Mesenchymal stem cell (in vitro differentiated cells and primary cell): ENCODE results near the gene PBX1.

ENCODE experiments used
- DNase-seq: peaks from one replicate; pipeline ENCODE4 v3.0.0-alpha.2; 2013
- H2AFZ ChIP-seq: one replicate; pipeline ENCODE4 v1.6.1; 2013; ENCODE audit warnings: low read depth, mild to moderate bottlenecking, control low read depth, inconsistent platforms, low read length, moderate library complexity
- H2AK5ac ChIP-seq: 2 replicates; pipeline ENCODE4 v1.6.1; 2013; ENCODE audit warnings: low read length, moderate library complexity, mild to moderate bottlenecking, inconsistent platforms; ENCODE audit not compliant: severe bottlenecking
- H2BK120ac ChIP-seq: one replicate; pipeline ENCODE4 v1.6.1; 2013; ENCODE audit warnings: low read depth, mild to moderate bottlenecking, inconsistent platforms, low read length, moderate library complexity
- H2BK12ac ChIP-seq, 2 experiments: one replicate each; pipeline ENCODE4 v1.6.1; 2013; ENCODE audit warnings: inconsistent platforms in 2 of 2, low read length in 2 of 2, mild to moderate bottlenecking in 2 of 2, moderate library complexity in 2 of 2, control low read depth in 1 of 2
- H2BK15ac ChIP-seq: one replicate; pipeline ENCODE4 v1.6.1; 2013; ENCODE audit warnings: mild to moderate bottlenecking, low read depth, inconsistent platforms; ENCODE audit not compliant: poor library complexity, severe bottlenecking
- H2BK5ac ChIP-seq: 2 replicates; pipeline ENCODE4 v1.6.1; 2013; ENCODE audit warnings: low read depth, mild to moderate bottlenecking, low read length, control low read depth, inconsistent platforms; ENCODE audit not compliant: poor library complexity, severe bottlenecking
- H3K14ac ChIP-seq, 2 experiments: one replicate each; pipeline ENCODE4 v1.6.1; 2013; ENCODE audit warnings: inconsistent platforms in 2 of 2, low read length in 2 of 2, control low read depth in 1 of 2, mild to moderate bottlenecking in 1 of 2, moderate library complexity in 1 of 2
- H3K18ac ChIP-seq, 2 experiments: one replicate each; pipeline ENCODE4 v1.6.1; 2013; ENCODE audit warnings: inconsistent platforms in 2 of 2, low read length in 2 of 2, control low read depth in 1 of 2, low read depth in 1 of 2, mild to moderate bottlenecking in 1 of 2
- H3K23ac ChIP-seq, 2 experiments: one replicate each; pipeline ENCODE4 v1.6.1; 2013; ENCODE audit warnings: inconsistent platforms in 2 of 2, low read length in 2 of 2, mild to moderate bottlenecking in 2 of 2, moderate library complexity in 2 of 2, control low read depth in 1 of 2
- H3K27ac ChIP-seq: 2 replicates; pipeline ENCODE4 v1.5.1; 2013; ENCODE audit warnings: mild to moderate bottlenecking, moderate library complexity, low read length, control low read depth, inconsistent platforms; ENCODE audit not compliant: poor library complexity, severe bottlenecking
- H3K27me3 ChIP-seq, 2 experiments: 2 replicates each; pipeline versions ENCODE4 v1.6.1 to v1.7.0; 2013; ENCODE audit warnings: low read length in 2 of 2, mild to moderate bottlenecking in 2 of 2, moderate library complexity in 2 of 2, control low read depth in 1 of 2, inconsistent platforms in 1 of 2; ENCODE audit not compliant: control insufficient read depth in 1 of 2, insufficient read depth in 1 of 2
- H3K36me3 ChIP-seq, 2 experiments: 2 replicates each; pipeline versions ENCODE4 v1.6.1 to v1.7.0; 2013; ENCODE audit warnings: low read length in 2 of 2, control low read depth in 1 of 2, inconsistent platforms in 1 of 2, low read depth in 1 of 2, mild to moderate bottlenecking in 1 of 2; ENCODE audit not compliant: insufficient read depth in 2 of 2, control insufficient read depth in 1 of 2
- H3K4ac ChIP-seq, 2 experiments: one replicate each; pipeline ENCODE4 v1.6.1; 2013; ENCODE audit warnings: inconsistent platforms in 2 of 2, low read length in 2 of 2, mild to moderate bottlenecking in 2 of 2, moderate library complexity in 2 of 2, control low read depth in 1 of 2, low read depth in 1 of 2
- H3K4me1 ChIP-seq: 2 replicates; pipeline ENCODE4 v1.6.1; 2013; ENCODE audit warnings: low read depth, low read length, control low read depth; ENCODE audit not compliant: control insufficient read depth, insufficient read depth
- H3K4me2 ChIP-seq: 2 replicates; pipeline ENCODE4 v1.6.1; 2013; ENCODE audit warnings: low read length, mild to moderate bottlenecking, inconsistent platforms; ENCODE audit not compliant: poor library complexity, severe bottlenecking
- H3K4me3 ChIP-seq, 2 experiments: 2 replicates each; pipeline versions ENCODE4 v1.5.1 to v1.7.0; 2013; ENCODE audit warnings: low read length in 2 of 2, mild to moderate bottlenecking in 2 of 2, control low read depth in 1 of 2, low read depth in 1 of 2; ENCODE audit not compliant: insufficient read depth in 1 of 2
- H3K79me1 ChIP-seq: replicated peaks from 2 replicates; pipeline ENCODE4 v1.6.1; 2013; ENCODE audit warnings: mild to moderate bottlenecking, control low read depth, low read length, inconsistent platforms; ENCODE audit not compliant: poor library complexity, severe bottlenecking
- H3K9ac ChIP-seq: 2 replicates; pipeline ENCODE4 v1.7.0; 2013; ENCODE audit warnings: mild to moderate bottlenecking, low read length, moderate library complexity
- H3K9me3 ChIP-seq: 2 replicates; pipeline ENCODE4 v1.7.0; 2013; ENCODE audit warnings: mild to moderate bottlenecking, low read length; ENCODE audit not compliant: control insufficient read depth
- H4K8ac ChIP-seq: one replicate; pipeline ENCODE4 v1.6.1; 2013; ENCODE audit warnings: inconsistent platforms, mild to moderate bottlenecking, low read length, moderate library complexity
- H4K91ac ChIP-seq: one replicate; pipeline ENCODE4 v1.6.1; 2013; ENCODE audit warnings: mild to moderate bottlenecking, low read length, inconsistent platforms
- WGBS: methylation state at CpG from one replicate; pipeline ENCODE4 v1.1.7; 2013; ENCODE audit warnings: mixed read lengths; 5-methylcytosine and 5-hydroxymethylcytosine counted together

Gene PBX1

DNA sequence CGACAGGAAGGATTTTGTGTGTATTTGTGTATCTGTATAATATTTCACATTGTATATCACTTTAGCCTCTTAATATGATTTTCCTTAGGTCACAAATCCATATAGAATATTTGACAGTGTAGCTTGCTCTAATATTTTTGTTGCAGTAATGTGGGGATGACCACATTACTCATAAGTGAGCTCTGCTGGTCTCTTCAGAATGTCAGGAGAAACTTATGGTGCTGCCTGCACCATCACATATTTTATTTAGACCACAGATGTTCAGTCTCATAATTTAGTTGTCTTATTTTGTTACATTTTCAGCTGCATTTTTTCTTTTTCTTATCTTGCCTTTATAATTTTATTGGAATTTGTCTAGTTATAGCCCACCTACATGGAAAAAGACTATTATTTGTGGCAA, 205.3 kb downstream of the PBX1 start:
- Histone ChIP-seq H3K23ac (no peak overlapping the region), H2BK120ac (no peak overlapping the region), H3K14ac (no peak overlapping the region), H3K4ac (no peak overlapping the region), H2BK15ac (no peak overlapping the region), H3K9ac (peak overlapping the region; percentile 2), H4K91ac (no peak overlapping the region), H3K18ac (no peak overlapping the region), H3K4me3 (no peak overlapping the region), H2BK5ac (no peak overlapping the region), H3K4me2 (no peak overlapping the region), H3K27me3 (no peaks in the 10 kb centered on the region), H2AK5ac (no peak overlapping the region), H3K36me3 (no peaks in the 10 kb centered on the region), H3K4me1 (peaks cover 8% of the 10 kb centered on the region), H3K79me1 (no peaks in the 10 kb centered on the region), H4K8ac (no peak overlapping the region), H3K27ac (no peak overlapping the region), H3K9me3 (no peaks in the 10 kb centered on the region), H2AFZ (no peak overlapping the region), H2BK12ac (no peak overlapping the region)
- no CpG with 5 or more reads among the region's 1 CpG for WGBS
- peak; percentile 38 for DNase-seq

DNA sequence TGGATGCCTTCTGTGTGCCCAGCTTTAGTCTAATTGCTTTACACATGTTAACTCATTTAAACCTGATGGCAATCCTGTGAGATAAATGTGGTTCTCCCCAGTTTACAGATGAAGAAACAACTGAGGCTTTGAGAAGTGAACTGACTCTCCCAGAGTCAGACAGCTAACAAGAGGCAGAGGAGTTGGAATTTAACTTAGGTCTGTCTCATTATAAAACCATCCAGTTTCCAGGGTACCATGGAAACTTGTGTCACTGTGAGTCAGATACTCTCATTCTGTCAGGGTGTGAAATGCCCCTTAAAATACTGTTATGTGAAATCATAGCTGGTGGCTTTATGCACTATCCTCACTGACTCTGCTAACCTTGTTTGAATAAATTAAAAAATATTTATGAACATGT, 206.6 kb downstream of the PBX1 start:
- Histone ChIP-seq H2BK12ac (peak overlapping the region in 1 of 2 experiments; percentile 50), H3K9me3 (no peaks in the 10 kb centered on the region), H2BK15ac (no peak overlapping the region), H2AK5ac (peak overlapping the region; percentile 94), H3K4me1 (peaks cover 8% of the 10 kb centered on the region), H3K4me2 (no peak overlapping the region), H2BK120ac (no peak overlapping the region), H3K27ac (peak overlapping the region; percentile 73), H3K18ac (no peak overlapping the region), H4K91ac (peak overlapping the region; percentile 46), H2AFZ (no peak overlapping the region), H2BK5ac (peak overlapping the region; percentile 82), H3K23ac (no peak overlapping the region), H3K79me1 (peaks cover 4% of the 10 kb centered on the region), H4K8ac (peak overlapping the region; percentile 50), H3K36me3 (no peaks in the 10 kb centered on the region), H3K4ac (peak overlapping the region in 1 of 2 experiments; percentile 6), H3K14ac (no peak overlapping the region), H3K27me3 (no peaks in the 10 kb centered on the region), H3K4me3 (no peak overlapping the region), H3K9ac (peak overlapping the region; percentile 80)
- DNase-seq, result peak; percentile 93

DNA sequence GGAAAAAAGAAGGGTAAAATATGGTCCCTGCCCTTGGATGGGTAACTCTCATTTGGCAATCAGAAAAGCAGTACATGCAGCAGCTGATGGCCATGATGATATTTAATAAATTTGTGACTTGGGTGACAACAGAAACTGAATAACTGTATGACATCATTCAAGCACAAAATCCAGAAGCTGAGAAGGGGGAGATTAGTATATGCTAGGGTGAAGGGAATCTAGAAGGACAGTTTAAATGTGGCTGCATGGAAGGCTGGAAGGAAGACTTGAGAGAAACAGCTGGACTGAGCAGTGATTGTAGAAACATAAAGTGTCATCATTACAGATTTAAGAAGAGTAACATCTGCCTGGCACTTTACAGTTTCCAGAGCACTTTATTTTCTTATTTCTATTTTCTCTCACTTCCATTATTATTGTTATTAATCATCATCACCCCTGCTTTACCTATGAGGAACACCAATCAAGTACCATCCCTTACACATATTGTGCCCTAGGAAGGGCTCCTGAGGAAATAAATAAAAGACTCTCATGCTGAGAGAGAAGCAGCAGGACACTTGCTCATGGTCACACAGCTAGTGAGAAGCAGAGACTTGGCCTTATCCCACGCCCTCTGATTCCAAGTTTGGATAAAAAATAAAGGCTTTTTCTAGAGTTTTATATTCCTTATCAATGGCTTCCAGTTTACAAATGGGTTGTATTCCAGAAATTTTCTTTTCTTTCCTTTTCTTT, 207.2 kb downstream of the PBX1 start:
- DNase-seq, result peak; percentile 69
- Histone ChIP-seq H3K36me3 (no peaks in the 10 kb centered on the region), H4K8ac (no peak overlapping the region), H3K27ac (peak overlapping the region; percentile 73), H3K14ac (no peak overlapping the region), H3K9ac (peak overlapping the region; percentile 80), H4K91ac (no peak overlapping the region), H3K27me3 (no peaks in the 10 kb centered on the region), H3K4me1 (peaks cover 9% of the 10 kb centered on the region), H3K9me3 (no peaks in the 10 kb centered on the region), H3K4me3 (no peak overlapping the region), H2AK5ac (no peak overlapping the region), H3K4ac (peak overlapping the region in 1 of 2 experiments; percentile 51), H2BK5ac (peak overlapping the region; percentile 82), H2BK12ac (no peak overlapping the region), H3K4me2 (no peak overlapping the region), H3K23ac (no peak overlapping the region), H3K18ac (no peak overlapping the region), H2AFZ (no peak overlapping the region), H2BK120ac (no peak overlapping the region), H2BK15ac (no peak overlapping the region), H3K79me1 (peaks cover 4% of the 10 kb centered on the region)
- no CpG with 5 or more reads among the region's 1 CpG for WGBS

DNA sequence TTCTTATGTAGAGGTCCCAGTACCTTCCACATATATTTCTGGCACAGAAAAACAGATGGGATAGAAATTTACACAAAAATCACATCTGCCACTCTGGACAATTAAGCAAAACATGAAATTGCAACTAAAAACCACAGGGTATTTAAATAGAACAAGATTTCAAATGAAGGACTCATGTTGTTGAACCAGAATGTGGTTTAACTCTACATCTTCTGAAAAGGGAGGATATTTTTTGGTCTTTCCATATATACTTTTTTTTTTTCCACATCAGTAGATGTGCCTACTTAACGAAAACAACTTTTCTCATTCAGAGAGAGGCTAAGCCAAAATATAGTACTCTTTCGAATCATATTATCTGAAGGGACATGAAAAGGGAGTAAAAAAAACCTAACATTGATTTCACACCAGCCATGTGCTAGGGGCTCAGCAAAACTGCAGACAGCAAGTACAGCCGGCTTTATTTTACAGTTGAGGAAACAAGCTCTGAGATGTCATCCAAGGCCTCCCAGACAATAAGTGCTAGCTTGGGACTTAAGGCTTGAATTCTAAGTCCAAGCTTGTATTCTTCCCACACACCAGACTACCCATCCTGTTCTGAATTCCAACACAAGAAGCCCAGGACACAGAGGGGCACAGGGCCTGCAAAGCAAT, 208.9 kb downstream of the PBX1 start:
- peak overlapping the region; percentile 90 to 94 for H2BK12ac ChIP-seq
- H3K4me2 ChIP-seq, result no peak overlapping the region
- H3K4me1 ChIP-seq, result peaks cover 16% of the 10 kb centered on the region
- H2AK5ac ChIP-seq, result peak overlapping the region; percentile 93
- H3K4me3 ChIP-seq, result no peak overlapping the region
- H3K23ac ChIP-seq, result no peak overlapping the region
- H4K91ac ChIP-seq, result peak overlapping the region; percentile 9
- H3K79me1 ChIP-seq, result peaks cover 4% of the 10 kb centered on the region
- peak overlapping the region; percentile 94 for H3K27ac ChIP-seq
- peak overlapping the region; percentile 92 to 93 for H3K18ac ChIP-seq
- H3K9me3 ChIP-seq, result no peaks in the 10 kb centered on the region
- H3K36me3 ChIP-seq, result no peaks in the 10 kb centered on the region
- no peak overlapping the region for H4K8ac ChIP-seq
- peak overlapping the region in 1 of 2 experiments; percentile 7 for H3K14ac ChIP-seq
- H3K4ac ChIP-seq, result peak overlapping the region; percentile 24 to 40
- WGBS, result 78% methylated on average over 3 of the region's 3 CpGs
- peak; percentile 45 for DNase-seq
- H3K27me3 ChIP-seq, result no peaks in the 10 kb centered on the region
- peak overlapping the region; percentile 80 for H3K9ac ChIP-seq
- H2BK5ac ChIP-seq, result peak overlapping the region; percentile 68
- H2AFZ ChIP-seq, result no peak overlapping the region
- peak overlapping the region; percentile 73 for H2BK15ac ChIP-seq
- peak overlapping the region; percentile 65 for H2BK120ac ChIP-seq
